ENCODE results near the gene SELENOI. TPM values are rescaled to one million over a fixed set of nuclear protein-coding genes. Genes with fewer than 3 reads are reported as not detected.

The SELENOI gene
- total RNA-seq, 1 donor from 2014 or later, result 14.8 TPM

DNA sequence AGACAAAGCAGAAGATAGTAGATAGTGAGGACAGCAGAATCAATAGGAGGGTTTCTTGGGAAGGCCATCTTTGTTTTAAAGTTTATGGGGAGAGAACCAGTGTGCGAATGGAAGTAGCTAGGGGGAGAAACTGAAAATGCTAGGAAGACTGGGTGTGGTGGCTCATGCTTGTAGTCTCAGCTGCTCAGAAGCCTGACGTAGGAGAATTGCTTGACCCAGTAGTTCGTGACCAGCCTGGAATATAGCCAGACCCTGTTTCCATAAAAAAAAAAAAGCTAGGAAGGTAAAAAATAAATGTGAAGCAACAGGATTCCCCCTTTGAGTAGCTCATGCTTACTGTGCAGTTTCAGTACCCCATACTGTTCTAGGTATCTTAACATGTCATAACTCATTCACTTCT, 36.6 kb downstream of the SELENOI start:
- Histone ChIP-seq H3K36me3 (peaks cover 21% of the 10 kb centered on the region), H3K27me3 (no peaks in the 10 kb centered on the region), H3K9me3 (no peaks in the 10 kb centered on the region), H3K4me1 (no peaks in the 10 kb centered on the region), H3K27ac (no peak overlapping the region), H3K4me3 (no peak overlapping the region)
- DNase-seq (no peak), ATAC-seq (no peak)
- intact Hi-C loops (cut with DNase I), result no loop called here
- TF ChIP-seq, protein P1, sequence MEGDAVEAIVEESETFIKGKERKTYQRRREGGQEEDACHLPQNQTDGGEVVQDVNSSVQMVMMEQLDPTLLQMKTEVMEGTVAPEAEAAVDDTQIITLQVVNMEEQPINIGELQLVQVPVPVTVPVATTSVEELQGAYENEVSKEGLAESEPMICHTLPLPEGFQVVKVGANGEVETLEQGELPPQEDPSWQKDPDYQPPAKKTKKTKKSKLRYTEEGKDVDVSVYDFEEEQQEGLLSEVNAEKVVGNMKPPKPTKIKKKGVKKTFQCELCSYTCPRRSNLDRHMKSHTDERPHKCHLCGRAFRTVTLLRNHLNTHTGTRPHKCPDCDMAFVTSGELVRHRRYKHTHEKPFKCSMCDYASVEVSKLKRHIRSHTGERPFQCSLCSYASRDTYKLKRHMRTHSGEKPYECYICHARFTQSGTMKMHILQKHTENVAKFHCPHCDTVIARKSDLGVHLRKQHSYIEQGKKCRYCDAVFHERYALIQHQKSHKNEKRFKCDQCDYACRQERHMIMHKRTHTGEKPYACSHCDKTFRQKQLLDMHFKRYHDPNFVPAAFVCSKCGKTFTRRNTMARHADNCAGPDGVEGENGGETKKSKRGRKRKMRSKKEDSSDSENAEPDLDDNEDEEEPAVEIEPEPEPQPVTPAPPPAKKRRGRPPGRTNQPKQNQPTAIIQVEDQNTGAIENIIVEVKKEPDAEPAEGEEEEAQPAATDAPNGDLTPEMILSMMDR (IDR thresholded peaks at IDR 0.05), result no peak

DNA sequence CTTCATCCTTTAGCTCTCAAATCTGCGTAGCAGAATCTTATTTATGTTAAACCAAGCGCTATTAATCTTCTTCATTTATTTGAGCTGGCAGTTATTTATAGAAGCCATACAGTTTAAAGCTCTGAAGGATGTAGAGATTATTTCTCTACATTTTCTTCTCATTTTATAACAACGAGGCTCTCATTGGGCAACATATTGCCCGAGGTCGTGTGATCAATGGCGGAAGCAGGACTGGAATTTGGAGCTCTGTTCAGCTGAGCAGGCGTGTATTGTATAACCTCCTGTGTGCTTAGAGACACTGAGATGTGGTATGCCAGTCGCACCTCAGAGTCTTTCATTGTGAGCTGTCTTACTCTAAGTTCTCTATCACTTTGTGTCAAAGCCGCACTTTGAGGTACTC, 38.2 kb downstream of the SELENOI start:
- no peaks in the 10 kb centered on the region for H3K27me3 ChIP-seq
- intact Hi-C loops (cut with DNase I), result no loop called here
- peaks cover 32% of the 10 kb centered on the region for H3K36me3 ChIP-seq
- no peaks in the 10 kb centered on the region for H3K9me3 ChIP-seq
- no peak overlapping the region for H3K27ac ChIP-seq
- ATAC-seq (no peak), DNase-seq (no peak)
- no peak overlapping the region for H3K4me3 ChIP-seq
- TF ChIP-seq, protein P1 (IDR thresholded peaks at IDR 0.05), result no peak
- no peaks in the 10 kb centered on the region for H3K4me1 ChIP-seq

DNA sequence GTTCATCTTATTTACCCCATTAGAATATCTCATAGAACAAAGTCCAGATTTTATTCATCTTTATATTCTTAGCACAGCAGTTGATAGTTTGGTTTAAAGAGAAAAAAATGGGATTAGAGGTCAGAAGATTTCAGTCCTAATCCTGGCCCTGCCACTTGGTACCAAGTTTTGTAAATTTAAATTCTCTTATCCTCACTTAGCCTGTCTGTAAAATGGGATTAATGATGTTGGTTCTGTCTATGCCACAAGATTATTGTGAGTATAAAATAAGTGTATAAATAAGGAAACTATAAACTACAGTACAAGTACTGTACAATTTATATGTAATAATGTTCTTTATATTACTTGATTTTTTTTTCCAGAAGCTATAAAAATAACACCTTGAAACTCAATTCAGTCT, 38.7 kb downstream of the SELENOI start:
- Histone ChIP-seq H3K27me3 (no peaks in the 10 kb centered on the region), H3K4me1 (no peaks in the 10 kb centered on the region), H3K9me3 (no peaks in the 10 kb centered on the region), H3K36me3 (peaks cover 36% of the 10 kb centered on the region), H3K4me3 (no peak overlapping the region), H3K27ac (no peak overlapping the region)
- intact Hi-C loops (cut with DNase I), result no loop called here
- no peak for ATAC-seq
- TF ChIP-seq, protein P1 (IDR thresholded peaks at IDR 0.05), result no peak
- no peak for DNase-seq

DNA sequence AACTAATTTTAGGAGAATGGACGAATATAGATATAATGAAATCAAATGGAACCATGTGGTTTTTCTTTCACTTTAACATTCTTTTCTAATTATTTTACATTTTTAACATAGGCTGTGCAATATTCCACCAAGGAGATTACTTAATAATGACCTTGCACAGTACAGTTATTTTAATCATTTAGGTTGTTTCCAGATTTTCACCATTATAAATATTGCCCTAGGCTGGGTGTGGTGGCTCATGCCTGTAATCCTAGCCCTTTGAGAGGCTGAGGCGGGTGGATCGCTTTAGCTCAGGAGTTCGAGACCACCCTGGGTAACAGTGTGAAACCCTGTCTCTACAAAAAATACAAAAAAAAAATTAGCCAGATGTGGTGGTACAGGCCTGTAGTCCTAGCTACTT, 41.2 kb downstream of the SELENOI start:
- DNase-seq (no peak), ATAC-seq (no peak)
- TF ChIP-seq, protein P1 (IDR thresholded peaks at IDR 0.05), result no peak
- H3K36me3 ChIP-seq, result peaks cover 41% of the 10 kb centered on the region
- no peak overlapping the region for H3K27ac ChIP-seq
- no peaks in the 10 kb centered on the region for H3K27me3 ChIP-seq
- no peaks in the 10 kb centered on the region for H3K4me1 ChIP-seq
- H3K9me3 ChIP-seq, result no peaks in the 10 kb centered on the region
- no peak overlapping the region for H3K4me3 ChIP-seq
- intact Hi-C loops (cut with DNase I), result no loop called here

DNA sequence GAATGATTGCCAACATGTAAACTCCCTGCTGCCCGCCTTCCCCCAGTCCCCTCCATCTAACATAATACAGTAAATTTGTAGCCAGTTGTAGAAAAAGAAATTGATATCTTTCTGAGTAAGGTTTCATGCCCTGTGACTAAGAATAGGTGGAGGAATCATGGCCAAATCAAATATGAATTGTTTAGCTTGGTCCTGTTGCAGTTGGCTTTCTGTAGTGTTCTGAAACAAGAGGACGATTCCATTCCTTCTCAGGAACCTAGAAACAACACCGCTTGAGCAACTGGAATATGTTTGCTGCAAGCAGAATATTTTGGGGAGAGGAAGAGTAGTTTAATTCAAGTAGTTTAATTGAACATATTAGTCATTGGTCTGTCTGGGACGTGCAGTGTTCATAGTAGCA, 48.8 kb downstream of the SELENOI start:
- ATAC-seq, result no peak
- TF ChIP-seq, protein P1 (IDR thresholded peaks at IDR 0.05), result no peak
- H3K27me3 ChIP-seq, result no peaks in the 10 kb centered on the region

DNA sequence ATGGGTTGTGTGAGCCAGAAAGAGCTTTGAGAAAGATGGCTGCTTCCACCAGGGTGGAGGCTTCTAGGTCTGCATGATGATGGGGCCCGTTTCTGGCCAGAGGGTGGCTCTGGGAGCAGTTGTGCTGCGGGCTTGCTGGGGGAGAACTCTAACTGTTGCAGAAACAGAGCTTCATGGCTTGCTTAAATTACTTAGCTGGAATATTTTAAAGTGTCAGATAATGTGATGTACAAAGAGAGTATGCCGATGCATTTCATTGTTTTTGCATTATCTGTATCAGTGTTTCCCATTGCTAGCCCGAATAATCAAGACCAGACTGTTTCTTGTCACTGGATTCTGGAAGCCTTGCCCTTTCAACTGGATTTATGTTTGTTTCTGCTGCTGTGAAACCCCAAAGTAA, 49.5 kb downstream of the SELENOI start:
- H3K4me1 ChIP-seq, result no peaks in the 10 kb centered on the region
- H3K9me3 ChIP-seq, result no peaks in the 10 kb centered on the region
- H3K4me3 ChIP-seq, result no peak overlapping the region
- no peaks in the 10 kb centered on the region for H3K27me3 ChIP-seq
- DNase-seq (no peak), ATAC-seq (no peak)
- peaks cover 10% of the 10 kb centered on the region for H3K36me3 ChIP-seq
- no peak overlapping the region for H3K27ac ChIP-seq
- TF ChIP-seq, protein P1 (IDR thresholded peaks at IDR 0.05), result no peak
- intact Hi-C loops (cut with DNase I), result no loop called here

More for the DNA sequence above, 48.8 kb downstream of the SELENOI start:
- Histone ChIP-seq H3K4me1 (no peaks in the 10 kb centered on the region), H3K27ac (no peak overlapping the region), H3K36me3 (peaks cover 17% of the 10 kb centered on the region), H3K9me3 (no peaks in the 10 kb centered on the region), H3K4me3 (no peak overlapping the region)
- DNase-seq, result no peak
- intact Hi-C loops (cut with DNase I), result no loop called here
